NCI-H460 (cell line): Measurements from ENCODE around the gene UBFD1. TPM values are rescaled to one million over a fixed set of nuclear protein-coding genes. Genes with fewer than 3 reads are reported as not detected.
"Not testable (repeated sequence)": the region's sequence is repeated elsewhere in the genome, so short reads cannot be mapped to it uniquely, and the experiment has no call there.

Source experiments
- DNase-seq: peaks from one replicate; pipeline ENCODE4 v3.0.0-alpha.2; 2016; ENCODE audit warnings: low read depth; ENCODE audit errors: extremely low read depth
- polyA plus RNA-seq: library from polyadenylated mRNA; depleted of rRNA; stranded (reverse); fragments of >200 nt; gene quantifications from 2 replicates; pipeline ENCODE4 v1.2.3, GENCODE V29; 2014; cell fraction: nucleus; rRNA removed
- total RNA-seq: library from RNA; depleted of rRNA; stranded (reverse); fragments of >200 nt; shearing (Covaris generic); gene quantifications from 2 replicates; pipeline ENCODE4 v1.2.3, GENCODE V29; 2014; rRNA removed

Gene UBFD1, protein sequence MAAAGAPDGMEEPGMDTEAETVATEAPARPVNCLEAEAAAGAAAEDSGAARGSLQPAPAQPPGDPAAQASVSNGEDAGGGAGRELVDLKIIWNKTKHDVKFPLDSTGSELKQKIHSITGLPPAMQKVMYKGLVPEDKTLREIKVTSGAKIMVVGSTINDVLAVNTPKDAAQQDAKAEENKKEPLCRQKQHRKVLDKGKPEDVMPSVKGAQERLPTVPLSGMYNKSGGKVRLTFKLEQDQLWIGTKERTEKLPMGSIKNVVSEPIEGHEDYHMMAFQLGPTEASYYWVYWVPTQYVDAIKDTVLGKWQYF
- total RNA-seq = 57.4 and 59.6 TPM in 2 replicates
- 102 and 155 TPM in 2 replicates for polyA plus RNA-seq

DNA sequence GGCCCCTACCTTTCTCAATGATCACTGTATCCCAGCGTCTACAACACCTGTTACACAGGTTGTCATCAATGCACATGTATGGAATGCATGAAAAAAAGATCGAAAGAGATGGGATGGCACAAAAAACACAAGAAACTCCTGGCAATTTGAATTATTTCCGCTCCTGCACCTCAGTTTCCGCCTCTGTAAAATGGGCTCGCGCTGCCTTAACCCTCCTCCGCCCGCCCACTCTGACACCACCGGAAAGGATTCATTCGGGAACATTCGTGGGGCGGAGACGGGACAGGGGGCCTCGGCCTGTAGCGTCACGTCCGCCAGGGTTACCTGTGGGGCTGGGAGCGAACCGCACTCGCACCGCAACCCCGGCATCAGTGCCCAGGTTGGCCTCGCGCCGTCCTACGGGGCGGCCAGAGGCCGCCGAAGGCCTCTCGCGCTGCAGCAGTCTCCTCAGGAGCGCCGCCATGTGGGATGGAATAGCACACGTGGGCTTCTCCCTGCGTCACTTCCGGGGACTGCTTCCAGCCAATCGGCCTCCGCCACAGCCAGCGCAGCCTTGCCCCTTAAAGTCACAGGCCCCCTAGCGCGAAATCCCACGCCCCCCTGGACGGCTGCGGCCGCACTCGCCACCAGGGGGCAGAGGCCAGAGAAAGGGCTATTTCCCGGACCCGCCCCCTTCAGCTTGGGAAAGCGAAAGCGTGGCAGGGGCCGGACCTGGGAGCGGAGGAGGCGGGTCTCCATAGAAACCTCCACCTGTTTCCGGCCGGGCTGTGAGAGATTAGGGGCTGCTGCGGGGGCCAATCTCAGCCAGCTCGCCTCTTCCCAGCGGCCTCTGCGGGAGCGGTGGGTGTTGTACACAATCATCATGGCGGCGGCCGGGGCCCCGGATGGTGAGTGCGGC lies at the start of gene UBFD1, which contains the start of gene EARS2:
Gene UBFD1 (plus strand): TSS at position 847 of the 898 bp plus-strand sequence. CDS start 16 bp downstream, at position 863.
Gene EARS2 (minus strand): TSS at position 470 of the 898 bp plus-strand sequence. CDS start 7 bp downstream, at position 463.
- DNase-seq = peak; percentile 98

DNA sequence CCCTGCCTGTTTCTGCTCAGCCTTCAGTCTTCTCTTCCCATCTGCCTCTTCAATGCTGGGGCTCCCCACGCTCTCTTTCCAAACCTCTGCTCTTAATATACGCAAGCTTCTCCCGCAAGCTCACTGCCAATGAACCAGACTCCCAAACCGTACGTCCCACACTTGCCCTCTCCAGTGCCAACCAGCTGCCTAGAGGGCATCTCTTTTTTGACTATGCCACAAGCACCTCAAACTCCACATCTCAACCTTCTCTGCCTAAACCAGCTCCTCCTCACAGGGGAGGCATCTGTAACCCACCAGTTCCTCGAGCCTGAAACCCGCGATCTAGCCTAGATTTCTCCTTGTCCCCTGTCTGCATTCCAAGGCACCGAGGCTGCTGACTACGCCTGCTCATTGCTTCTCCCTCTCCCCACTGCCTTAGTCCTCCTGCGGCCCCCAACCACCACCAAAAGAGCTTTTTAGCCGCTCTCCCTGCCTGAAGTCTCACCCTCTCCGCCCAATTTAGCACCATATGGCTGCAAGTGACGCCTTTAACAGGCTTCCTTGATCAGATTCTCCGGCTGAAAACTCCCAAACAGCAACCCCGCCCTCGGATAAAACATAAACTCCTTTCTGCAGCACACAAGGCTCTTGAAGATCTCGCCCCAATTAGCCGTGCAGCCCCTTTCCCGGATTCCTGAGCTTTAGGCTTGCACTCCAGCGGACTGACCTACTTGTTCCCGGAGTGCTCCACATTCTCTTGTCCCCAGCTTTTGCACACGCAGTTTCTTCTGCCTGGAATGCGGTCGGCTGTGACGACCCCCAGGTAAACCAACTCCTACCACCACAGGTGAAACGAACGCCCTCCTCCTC lies 48.7 kb upstream of the UBFD1 start:
- no peak for DNase-seq

DNA sequence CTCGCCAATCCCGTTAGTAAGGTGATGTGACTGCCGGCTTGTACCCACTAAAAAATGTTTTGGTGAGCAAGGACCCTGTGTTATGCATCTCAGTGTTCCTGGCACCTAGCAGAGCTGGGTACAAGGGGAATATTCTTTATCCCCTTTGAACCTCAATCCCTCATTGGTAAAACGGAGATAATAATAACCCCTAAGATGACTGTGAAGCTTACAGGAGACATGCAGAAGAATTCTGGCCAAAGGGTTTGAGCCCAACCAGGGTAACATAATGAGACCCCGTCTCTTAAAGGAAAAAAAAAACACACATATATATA lies 48.1 kb upstream of the UBFD1 start:
- DNase-seq = no peak

DNA sequence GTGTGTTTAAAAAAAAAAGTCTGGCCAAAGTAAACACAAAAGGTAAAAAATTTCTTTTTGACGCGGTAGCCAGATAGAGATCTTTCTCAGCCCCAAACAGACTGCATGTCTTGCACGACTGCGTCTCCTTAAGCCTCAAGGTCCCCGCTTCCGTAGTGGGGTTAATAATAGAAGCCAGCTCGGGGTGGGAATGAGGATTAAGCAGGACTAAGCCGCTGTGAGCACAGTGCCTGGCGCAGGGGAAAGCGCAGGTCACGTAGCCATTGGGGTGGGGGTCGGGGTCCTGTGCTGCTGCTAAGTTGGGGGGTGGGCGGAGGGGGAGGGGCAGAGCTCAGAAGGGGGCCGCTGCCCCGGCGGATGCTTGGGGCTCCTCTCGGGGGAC lies 47.8 kb upstream of the UBFD1 start:
- DNase-seq = no peak

DNA sequence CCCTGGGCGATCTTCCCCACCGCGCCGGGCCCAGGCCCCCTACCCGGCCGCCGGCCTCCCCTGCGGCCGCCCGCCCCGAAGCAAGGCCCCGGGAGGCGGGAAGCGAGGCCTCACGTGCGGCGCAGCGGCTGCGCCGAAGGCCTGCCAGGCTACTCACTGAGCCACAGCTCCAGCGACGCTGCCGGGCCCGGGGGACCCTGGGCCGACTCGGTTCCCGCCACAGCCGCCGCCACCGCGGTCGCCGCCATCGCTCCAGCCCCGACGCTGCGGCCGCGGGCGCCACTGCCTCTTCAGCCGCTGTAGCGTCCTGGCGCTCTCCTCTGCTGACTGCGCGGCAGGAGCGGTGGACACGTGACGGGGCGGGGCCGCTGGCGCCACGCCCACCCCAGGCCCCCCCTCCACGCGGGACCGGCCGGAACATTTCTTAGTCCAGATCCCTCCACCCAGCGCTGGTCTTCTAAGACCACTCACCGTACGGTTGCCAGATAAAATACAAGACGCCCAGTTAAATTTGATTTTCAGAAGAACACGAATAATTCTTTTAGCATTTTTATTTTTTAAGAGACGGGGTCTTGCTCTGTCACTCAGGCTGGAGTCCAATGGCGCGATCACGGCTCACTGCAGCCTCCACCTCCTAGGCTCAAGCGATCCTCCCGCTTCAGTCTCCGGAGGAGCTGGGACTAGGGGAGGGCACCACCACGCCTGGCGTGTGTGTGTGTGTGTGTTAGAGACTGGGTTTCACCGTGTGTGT lies 47.2 kb upstream of the UBFD1 start, which contains the start of gene GGA2:
Gene GGA2 (minus strand): TSS at position 331 of the 751 bp plus-strand sequence. CDS start 83 bp downstream, at position 248.
- DNase-seq = peak; percentile 72

DNA sequence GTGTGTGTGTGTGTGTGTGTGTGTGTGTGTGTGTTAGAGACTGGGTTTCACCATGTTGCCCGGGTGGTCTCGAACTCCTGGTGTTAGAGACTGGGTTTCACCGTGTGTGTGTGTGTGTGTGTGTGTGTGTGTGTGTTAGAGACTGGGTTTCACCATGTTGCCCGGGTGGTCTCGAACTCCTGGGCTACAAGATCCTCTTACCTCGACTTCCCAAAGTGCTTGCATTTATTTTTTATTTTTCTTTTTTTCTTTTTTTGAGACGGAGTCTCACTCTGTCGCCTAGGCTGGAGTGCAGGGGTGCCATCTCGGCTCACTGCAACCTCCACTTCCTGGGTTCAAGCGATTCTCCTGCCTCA lies 46.6 kb upstream of the UBFD1 start:
- DNase-seq = not testable (repeated sequence)

DNA sequence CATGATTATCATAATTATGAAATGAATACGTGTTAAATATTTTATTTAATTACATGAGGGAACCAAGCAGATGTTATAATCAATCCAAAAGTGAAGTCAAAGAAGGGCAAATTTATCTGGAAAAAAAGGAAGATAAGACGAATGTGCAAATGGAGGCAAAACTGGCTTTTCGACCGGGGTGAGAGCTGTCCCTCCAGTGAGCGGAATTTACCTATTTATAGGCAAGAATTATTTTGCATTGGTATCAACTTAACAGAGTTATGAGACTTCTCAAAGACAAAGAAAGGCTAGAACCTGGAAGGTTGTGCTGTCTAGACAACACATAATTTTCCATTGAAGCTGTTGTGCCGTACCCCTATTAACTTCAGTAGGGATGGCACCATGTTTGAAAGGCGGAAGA lies 45.8 kb upstream of the UBFD1 start:
- DNase-seq = no peak

DNA sequence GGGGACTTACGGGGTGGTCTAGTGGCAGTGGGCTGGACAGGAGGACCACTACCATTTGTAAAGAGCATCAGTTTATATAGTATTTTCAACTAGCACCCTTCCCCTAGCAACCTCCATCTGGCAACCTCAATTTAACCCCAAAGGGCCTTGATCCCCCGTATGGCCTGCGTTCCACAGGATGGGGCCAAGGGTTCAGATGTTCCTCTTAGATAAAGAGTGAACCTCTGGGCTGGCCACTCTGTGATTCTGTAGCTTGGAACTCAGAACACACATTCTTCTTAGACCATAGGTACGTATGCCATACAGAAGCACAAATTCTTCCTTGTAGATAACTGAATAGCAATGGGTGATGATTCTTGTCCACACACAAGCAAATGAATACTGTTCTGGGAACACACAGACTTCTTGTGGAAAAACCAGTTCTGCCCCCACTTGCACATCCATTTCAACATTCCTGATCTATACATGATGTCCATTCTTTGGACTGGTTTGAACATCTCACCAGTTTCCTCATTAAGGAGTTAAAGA lies 45.3 kb upstream of the UBFD1 start:
- DNase-seq = no peak

DNA sequence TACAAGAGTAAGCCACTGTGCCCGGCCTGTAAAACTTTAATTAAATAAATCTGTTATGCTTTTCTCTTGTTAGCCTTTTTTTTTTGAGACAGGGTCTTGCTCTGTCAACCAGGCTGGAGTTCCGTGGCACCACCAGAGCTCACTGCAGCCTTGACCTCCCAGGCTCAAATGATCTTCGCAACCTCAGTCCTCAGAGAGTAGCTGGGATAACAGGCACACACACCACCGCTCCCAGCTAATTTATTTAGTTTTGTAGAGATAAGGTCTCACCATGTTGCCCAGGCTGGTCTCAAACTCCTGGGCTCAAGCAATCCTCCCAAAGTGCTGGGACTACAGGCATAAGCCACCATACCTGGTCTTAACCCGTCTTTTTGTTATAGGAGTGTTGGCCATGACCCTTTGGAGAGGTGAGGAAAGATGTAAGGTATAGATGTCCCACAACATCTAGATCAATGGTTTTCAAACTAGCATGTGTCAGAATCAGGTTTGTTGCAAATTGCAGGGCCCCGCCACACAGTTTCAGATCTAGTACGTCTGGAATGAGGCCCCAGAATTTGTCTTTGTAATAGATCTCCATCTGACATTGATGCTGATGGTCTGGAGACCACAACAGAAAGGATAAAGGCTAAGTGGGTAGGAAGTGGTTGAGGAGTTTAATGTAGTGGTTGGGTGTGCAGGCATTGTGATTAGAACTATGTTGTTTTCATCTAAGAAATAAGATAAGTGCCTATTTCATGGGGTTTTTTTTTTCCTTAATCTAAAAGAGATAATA lies 43.0 kb upstream of the UBFD1 start:
- no peak for DNase-seq

DNA sequence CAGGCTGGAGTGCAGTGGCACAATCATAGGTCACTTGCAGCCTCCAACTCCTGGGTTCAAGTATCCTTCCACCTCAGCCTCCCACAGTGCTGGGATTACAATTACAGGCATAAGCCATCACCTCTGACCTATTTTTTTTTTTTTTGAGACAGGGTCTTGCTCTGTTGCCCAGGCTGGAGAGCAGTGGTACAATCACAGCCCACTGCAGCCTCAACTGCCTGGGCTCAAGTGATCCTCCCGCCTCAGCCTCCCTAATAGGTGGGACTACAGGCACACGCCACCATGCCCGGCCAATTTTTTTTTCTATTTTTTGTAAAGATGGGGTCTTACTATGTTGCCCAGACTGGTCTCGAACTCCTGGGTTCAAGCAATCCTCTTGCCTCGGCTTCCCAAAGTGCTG lies 41.6 kb upstream of the UBFD1 start:
- DNase-seq = no peak

DNA sequence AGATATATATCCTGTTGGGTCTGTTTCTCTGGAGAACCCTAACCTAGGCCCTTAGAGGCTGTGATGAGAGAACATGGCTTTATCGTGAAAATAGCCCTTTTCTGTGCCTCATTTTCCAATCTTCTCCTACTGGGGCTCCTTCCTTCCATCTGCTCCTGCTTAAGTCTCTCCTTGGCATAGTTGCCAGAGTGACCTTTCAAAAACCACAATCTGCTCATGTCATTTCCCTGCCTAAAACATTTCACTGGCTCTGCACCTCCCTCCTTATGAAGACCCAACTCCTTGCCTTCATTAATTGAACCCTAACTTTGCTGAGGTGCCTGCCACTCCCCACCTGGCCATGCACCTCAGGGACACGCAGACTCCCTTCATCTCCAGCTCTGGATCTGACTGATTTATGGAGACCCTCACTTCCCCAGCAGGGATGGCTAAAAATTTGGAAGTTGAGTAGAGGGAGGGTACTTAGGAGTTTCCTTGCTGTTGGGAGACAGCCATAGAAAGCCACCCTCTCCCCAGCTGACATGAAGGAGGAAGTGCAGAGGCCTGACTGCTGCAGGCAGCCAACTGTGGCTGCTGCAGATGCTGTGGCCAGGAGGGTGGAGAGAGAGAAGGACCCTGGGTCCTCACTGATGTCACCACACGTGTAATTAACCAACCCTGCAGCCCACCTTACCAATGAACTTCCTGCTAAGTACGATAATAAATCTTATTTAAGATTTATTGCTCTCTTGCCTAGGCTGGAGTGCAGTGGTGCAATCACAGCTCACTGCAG lies 41.0 kb upstream of the UBFD1 start:
- DNase-seq = no peak

DNA sequence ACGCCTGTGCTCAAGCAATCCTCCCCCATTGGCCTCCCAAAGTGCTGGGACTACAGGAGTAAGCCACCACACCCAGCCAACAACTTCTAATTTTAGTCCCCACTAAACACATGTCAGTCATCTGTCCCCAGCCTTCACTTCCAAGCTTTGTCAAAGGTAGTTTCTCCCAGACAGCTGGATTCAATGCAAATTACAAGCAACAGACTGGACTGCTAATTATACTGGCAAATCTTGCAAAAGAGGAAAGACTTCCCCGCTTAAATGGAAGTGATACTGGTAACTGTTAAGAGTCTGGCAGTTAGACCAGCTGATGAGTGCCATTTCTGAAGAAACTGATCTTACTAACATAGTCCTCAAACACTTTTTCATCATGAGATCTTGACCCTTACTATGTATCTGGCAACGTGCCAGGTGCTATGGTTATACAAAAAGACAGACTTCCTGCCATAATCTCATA lies 39.1 kb upstream of the UBFD1 start:
- DNase-seq = no peak

DNA sequence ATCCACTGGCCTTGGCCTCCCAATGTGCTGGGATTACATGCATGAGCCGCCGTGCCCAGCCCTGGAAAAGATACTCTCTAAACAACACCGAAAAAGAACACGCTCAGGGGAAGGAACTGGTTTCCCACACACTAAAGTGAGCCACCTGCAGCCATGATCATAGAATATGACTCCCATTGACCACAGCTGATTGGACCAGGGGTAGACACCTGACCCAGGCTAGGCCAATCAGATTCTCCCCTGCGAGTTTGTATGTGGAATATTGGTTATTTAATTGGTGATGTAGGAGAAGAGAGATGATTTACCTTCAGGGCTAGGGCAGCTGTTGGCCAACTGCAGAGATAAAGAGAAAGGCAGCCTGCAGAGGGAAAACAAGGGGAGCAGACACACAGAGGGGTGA lies 38.2 kb upstream of the UBFD1 start:
- DNase-seq = no peak

DNA sequence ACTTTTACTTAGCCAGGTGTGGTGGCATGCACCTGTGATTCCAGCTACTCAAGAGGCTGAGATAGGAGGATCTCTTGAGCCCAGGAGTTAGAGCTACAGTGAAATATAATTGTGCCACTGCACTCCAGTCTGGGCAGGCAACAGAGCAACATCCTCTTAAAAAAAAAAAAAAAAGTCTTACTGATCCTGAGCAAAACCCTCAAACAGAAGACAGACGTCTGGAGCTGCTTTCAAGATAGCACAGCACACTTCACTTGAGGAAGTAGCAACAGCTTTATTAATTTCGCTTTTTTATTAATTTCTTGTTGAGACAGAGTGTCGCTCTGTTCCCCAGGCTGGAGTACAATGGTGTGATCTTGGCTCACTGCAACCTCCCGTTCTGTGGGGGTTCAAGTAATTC lies 37.0 kb upstream of the UBFD1 start:
- no peak for DNase-seq

DNA sequence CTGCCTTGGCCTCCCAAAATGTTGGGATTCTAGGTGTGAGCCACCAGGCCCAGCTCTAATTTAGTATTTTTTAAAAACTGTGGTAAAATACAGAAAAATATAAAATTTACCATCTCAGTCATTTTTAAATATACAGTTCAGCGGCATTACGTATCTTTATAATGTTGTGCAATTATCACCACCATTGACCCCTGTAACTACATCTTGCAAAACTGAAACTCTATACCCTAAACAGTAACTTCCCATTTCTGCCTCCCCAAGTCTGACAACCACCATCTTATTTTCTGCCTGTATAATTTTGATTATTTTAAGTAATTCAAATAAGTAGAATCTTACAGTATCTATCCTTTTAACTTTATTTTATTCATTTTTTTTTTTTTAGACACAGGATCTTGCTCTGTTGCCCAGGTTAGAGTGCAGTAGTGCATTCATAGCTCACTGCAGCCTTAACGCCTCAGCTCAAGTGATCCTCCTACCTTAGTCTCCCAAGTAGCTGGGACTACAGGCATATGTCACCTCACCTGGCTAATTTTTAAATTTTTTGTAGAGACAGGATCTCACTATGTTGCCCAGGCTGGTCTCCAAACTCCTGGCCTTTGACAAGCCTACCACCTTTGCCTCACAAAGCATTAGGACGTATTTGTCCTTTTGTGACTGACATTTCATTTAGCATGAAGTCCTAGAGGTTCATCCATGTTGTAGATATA lies 36.3 kb upstream of the UBFD1 start:
- no peak for DNase-seq

DNA sequence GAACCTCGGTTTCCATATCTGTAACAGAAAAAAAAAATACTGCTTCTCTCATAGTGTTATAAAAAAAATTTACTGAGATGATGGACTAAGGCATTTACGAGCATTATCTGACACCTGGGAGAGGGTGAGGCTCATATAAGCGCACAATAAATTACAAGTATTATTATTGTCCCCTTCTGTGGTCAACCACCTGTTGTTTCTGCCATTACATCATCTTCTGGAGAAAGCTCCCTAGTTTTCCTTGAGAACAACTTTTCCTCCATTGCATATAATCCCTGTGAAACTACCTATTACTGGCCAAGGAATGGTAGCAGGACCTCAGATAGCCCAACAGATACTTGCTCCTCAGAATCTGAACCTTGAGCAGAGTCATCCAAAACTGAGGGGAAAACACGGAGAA lies 35.6 kb upstream of the UBFD1 start:
- DNase-seq = no peak

DNA sequence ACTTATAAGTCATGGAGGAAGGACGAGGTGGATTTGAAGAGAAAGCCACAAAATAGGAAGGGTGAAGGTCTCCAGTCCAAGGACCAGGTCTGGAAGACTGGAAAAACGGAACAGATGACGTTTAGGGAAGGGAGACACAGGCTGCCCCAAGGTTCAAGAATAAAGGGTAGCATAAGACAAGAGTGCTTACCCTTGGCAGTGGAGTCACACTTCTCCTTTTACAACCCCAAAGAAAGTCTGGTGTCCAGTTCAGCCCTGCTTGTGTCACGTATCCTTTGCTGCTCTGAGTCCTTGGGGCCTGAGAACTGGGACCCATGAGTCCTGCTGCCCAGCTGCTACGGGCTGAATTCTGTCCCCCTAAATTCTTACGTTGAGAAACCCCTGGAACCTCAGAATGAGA lies 34.2 kb upstream of the UBFD1 start:
- DNase-seq = no peak
